Measurements from ENCODE around the gene PLD3.

PLD3 gene

GRCh38 chr19:40387155-40387554 is 38.7 kb downstream of the PLD3 start:
- TF ChIP-seq CTCF (IDR thresholded peaks at IDR 0.05) = no peak
- H3K27ac ChIP-seq = no peak overlapping the region
- no peaks in the 10 kb centered on the region for H3K27me3 ChIP-seq
- intact Hi-C loops (cut with DNase I; ENCODE audit: low total_unique reads) = no loop called here
- H3K9me3 ChIP-seq = no peaks in the 10 kb centered on the region
- H3K4me3 ChIP-seq = no peak overlapping the region
- H3K36me3 ChIP-seq = no peaks in the 10 kb centered on the region
- no peak for DNase-seq
- no peaks in the 10 kb centered on the region for H3K4me1 ChIP-seq

DNA sequence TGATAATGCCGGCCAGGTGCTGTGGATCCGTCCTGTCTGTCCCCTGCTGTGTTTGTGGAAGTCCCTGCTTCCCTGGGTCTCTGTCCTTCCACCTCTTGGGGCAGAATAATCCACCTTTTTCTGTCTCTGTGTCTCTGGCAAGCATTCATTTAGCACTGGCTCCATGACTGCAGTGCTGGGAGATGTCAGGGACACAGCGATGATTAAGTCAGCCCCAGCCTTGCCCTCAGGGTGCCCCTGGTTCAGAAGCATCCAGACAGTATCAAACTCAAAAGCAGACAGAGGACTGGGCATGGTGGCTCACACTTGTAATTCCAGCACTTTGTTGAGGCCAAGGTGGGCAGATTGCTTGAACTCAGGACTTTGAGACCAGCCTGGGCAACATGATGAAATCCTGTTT is 40.0 kb downstream of the PLD3 start:
- no peak for DNase-seq
- Histone ChIP-seq H3K36me3 (no peaks in the 10 kb centered on the region), H3K27ac (no peak overlapping the region), H3K4me3 (no peak overlapping the region), H3K4me1 (no peaks in the 10 kb centered on the region), H3K27me3 (no peaks in the 10 kb centered on the region), H3K9me3 (no peaks in the 10 kb centered on the region)
- no peak for TF ChIP-seq CTCF (IDR thresholded peaks at IDR 0.05)
- intact Hi-C loops (cut with DNase I; ENCODE audit: low total_unique reads) = no loop called here

DNA sequence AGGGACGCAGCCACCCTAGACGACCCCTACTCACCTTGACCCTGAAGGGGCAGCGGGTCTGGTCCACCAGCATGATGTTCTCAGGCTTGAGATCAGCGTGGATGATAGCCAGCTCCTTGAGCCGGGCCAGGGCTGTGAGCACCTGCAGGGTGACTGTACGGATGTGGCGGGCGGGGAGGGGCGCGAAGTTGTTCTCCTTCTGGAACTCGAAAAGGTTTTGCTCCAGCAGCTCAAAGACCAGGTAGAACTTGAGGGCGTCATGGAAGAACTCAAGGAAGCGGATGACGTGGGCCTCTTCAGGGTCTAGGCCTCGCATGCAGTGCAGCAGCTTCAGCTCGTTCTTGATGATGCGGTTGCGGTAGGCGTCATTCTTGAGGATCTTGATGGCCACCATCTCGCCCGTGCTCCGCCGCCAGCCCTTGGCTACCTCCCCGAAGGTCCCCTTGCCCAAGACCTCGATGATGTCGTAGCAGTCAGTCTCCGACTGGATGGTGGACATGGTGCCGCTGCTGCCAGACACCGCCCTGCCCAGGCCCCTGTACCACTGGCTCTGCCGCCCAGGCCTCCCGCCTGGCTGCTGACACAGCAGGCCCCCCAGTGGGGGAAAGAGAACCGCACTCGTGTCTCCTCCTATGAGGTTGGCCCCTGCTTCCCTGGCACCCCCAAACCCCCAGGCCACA is 41.0 kb downstream of the PLD3 start:
- Histone ChIP-seq H3K4me3 (no peak overlapping the region), H3K36me3 (no peaks in the 10 kb centered on the region), H3K9me3 (no peaks in the 10 kb centered on the region), H3K4me1 (no peaks in the 10 kb centered on the region), H3K27ac (no peak overlapping the region), H3K27me3 (no peaks in the 10 kb centered on the region)
- no peak for DNase-seq
- no peak for TF ChIP-seq CTCF (IDR thresholded peaks at IDR 0.05)
- intact Hi-C loops (cut with DNase I; ENCODE audit: low total_unique reads) = no loop called here

DNA sequence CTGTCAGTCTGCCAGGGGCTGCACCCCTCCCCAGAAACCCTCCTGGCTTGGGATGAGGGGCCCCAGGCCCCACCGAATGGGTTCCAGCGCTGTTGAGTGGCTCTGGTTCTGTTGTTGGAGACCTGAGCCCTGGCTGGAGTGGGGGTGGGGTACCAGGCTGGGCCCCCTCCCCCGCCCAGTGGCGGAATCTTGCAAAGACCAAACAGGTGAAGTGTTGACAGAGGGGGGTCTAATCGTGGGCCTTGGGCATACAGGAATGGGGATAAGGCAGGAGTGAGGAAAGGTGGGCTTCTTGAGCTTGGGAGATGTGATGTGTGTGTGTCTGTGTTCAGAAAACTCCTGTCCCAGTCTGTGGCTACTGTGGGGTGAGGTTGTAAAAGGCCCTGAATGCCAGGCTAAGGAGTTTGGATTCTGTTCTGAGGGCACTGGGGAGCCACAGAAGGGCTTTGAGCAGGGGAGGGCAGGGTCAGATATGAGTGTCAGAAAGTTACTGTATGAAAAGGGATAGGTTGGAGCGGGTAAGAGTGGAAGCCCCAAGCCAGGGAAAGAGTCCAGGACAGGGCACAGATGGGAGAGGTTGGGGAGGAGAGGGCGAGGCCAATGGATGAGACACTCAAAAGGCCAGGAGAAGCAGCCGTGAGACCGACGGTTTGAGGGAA is 41.7 kb downstream of the PLD3 start, which contains the start of gene HIPK4:
Gene HIPK4, minus strand, starts transcription at position 98 of the 659 bp plus-strand sequence. CDS start 279 bp downstream, outside the sequence.
- Histone ChIP-seq H3K9me3 (no peaks in the 10 kb centered on the region), H3K4me1 (no peaks in the 10 kb centered on the region), H3K36me3 (no peaks in the 10 kb centered on the region), H3K4me3 (no peak within 1 kb of the TSS), H3K27ac (no peak within 1 kb of the TSS), H3K27me3 (no peaks in the 10 kb centered on the region)
- no peak for DNase-seq
- intact Hi-C loops (cut with DNase I; ENCODE audit: low total_unique reads) = no loop called here
- no peak for TF ChIP-seq CTCF (IDR thresholded peaks at IDR 0.05)

- no peak for TF ChIP-seq CTCF (IDR thresholded peaks at IDR 0.05)
- DNase-seq = no peak
- intact Hi-C loops (cut with DNase I; ENCODE audit: low total_unique reads) = no loop called here
- no peak overlapping the region for H3K4me3 ChIP-seq
- H3K9me3 ChIP-seq = no peaks in the 10 kb centered on the region
- no peaks in the 10 kb centered on the region for H3K4me1 ChIP-seq
- no peaks in the 10 kb centered on the region for H3K27me3 ChIP-seq
- peaks cover 0 to 10% (median 0%) of the 10 kb centered on the region in 3 donors for H3K36me3 ChIP-seq
- no peak overlapping the region for H3K27ac ChIP-seq
Measured at GRCh38 chr19:40392123-40392522, 43.6 kb downstream of the PLD3 start.

Measured in tibial artery (tissue), 4 donors.